ENCODE data around the gene SUZ12.

SUZ12 gene

GRCh38 chr17:31997005-31997404, 60.2 kb downstream of the SUZ12 start:
- Histone ChIP-seq H3K27me3 (ENCODE audit: insufficient read depth, low read length) (no peaks in the 10 kb centered on the region), H3K4me2 (ENCODE audit: low read length) (no peak overlapping the region), H4K20me1 (ENCODE audit: insufficient read depth, low read length) (no peaks in the 10 kb centered on the region), H3K9me3 (ENCODE audit: low read length) (no peaks in the 10 kb centered on the region), H3K79me2 (ENCODE audit: insufficient read depth, low read length) (no peaks in the 10 kb centered on the region), H3F3A (ENCODE audit: insufficient read depth, low read length) (no peaks in the 10 kb centered on the region; the same call in 1 of the 2 replicates), H3K4me1 (ENCODE audit: insufficient read depth, low read length, severe bottlenecking) (no peaks in the 10 kb centered on the region), H2AFZ (ENCODE audit: low read length) (no peak overlapping the region), H3K9me2 (ENCODE audit: low read depth, low read length) (no peaks in the 10 kb centered on the region), H3K27ac (ENCODE audit: low read depth, low read length, poor library complexity, severe bottlenecking) (no peak overlapping the region), H3K9ac (ENCODE audit: low read length) (no peak overlapping the region), H3K4me3 (ENCODE audit: low read depth, low read length, poor library complexity, severe bottlenecking) (no peak overlapping the region), H3K36me3 (ENCODE audit: insufficient read depth, low read length) (peaks cover 92% of the 10 kb centered on the region)
- TF ChIP-seq EZH2 (IDR thresholded peaks at IDR 0.05; ENCODE audit: borderline replicate concordance, low read length), result no peak
- TF ChIP-seq, protein P1, sequence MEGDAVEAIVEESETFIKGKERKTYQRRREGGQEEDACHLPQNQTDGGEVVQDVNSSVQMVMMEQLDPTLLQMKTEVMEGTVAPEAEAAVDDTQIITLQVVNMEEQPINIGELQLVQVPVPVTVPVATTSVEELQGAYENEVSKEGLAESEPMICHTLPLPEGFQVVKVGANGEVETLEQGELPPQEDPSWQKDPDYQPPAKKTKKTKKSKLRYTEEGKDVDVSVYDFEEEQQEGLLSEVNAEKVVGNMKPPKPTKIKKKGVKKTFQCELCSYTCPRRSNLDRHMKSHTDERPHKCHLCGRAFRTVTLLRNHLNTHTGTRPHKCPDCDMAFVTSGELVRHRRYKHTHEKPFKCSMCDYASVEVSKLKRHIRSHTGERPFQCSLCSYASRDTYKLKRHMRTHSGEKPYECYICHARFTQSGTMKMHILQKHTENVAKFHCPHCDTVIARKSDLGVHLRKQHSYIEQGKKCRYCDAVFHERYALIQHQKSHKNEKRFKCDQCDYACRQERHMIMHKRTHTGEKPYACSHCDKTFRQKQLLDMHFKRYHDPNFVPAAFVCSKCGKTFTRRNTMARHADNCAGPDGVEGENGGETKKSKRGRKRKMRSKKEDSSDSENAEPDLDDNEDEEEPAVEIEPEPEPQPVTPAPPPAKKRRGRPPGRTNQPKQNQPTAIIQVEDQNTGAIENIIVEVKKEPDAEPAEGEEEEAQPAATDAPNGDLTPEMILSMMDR (IDR thresholded peaks at IDR 0.05; ENCODE audit: low read length), result no peak

DNA sequence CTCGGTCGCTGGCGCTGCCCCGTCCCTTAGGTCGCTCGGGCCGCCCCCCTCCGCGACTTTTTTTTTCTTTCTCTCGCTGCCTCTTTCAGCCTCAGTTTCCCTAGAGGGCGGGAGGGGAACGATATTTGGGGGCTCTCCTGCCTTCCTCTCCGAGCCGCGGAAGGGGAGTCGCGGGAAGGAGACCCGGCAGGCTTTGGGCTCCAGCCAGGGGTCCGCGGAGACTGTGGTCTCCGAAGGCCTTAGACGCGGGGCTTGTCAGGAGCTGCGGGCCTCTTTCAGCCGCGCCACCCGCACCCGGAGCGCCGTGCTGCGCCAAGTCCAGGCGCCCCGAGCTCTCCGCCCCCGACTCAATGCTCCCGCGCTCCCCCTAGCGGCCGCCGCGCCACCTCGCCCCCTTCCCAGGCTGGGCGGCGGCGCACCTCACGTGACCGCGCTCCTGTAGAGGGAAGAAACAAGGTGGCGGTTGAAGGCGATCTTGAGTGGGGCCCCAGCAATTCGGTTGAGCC, 70.2 kb downstream of the SUZ12 start, which contains the start of gene LRRC37B:
LRRC37B (plus strand) TSS at position 427 of the 506 bp plus-strand sequence. CDS start 14,010 bp downstream, outside the sequence.
- Histone ChIP-seq H2AFZ (ENCODE audit: low read length) (no peak within 1 kb of the TSS), H3K27me3 (ENCODE audit: insufficient read depth, low read length) (no peaks in the 10 kb centered on the region), H3K4me3 (ENCODE audit: low read depth, low read length, poor library complexity, severe bottlenecking) (peak within 1 kb of the TSS; percentile 72), H3K9ac (ENCODE audit: low read length) (peak within 1 kb of the TSS; percentile 73), H3K27ac (ENCODE audit: low read depth, low read length, poor library complexity, severe bottlenecking) (peak within 1 kb of the TSS; percentile 34), H4K20me1 (ENCODE audit: insufficient read depth, low read length) (no peaks in the 10 kb centered on the region), H3K79me2 (ENCODE audit: insufficient read depth, low read length) (peaks cover 3% of the 10 kb centered on the region; the same call in 1 of the 2 replicates), H3F3A (ENCODE audit: insufficient read depth, low read length) (0 out of 2 replicates have a peak, but pooled peaks cover 5% of the 10 kb centered on the region), H3K4me1 (ENCODE audit: insufficient read depth, low read length, severe bottlenecking) (peaks cover 25% of the 10 kb centered on the region), H3K9me3 (ENCODE audit: low read length) (no peaks in the 10 kb centered on the region), H3K36me3 (ENCODE audit: insufficient read depth, low read length) (no peaks in the 10 kb centered on the region), H3K4me2 (ENCODE audit: low read length) (peak within 1 kb of the TSS; percentile 96), H3K9me2 (ENCODE audit: low read depth, low read length) (no peaks in the 10 kb centered on the region)
- TF ChIP-seq EZH2 (IDR thresholded peaks at IDR 0.05; ENCODE audit: borderline replicate concordance, low read length), result no peak
- TF ChIP-seq, protein P1 (IDR thresholded peaks at IDR 0.05; ENCODE audit: low read length), result peak; percentile 82

- Histone ChIP-seq H3K27me3 (ENCODE audit: insufficient read depth, low read length) (no peaks in the 10 kb centered on the region), H4K20me1 (ENCODE audit: insufficient read depth, low read length) (no peaks in the 10 kb centered on the region), H3K27ac (ENCODE audit: low read depth, low read length, poor library complexity, severe bottlenecking) (peak overlapping the region; percentile 34), H3K9ac (ENCODE audit: low read length) (peak overlapping the region; percentile 71), H3K4me1 (ENCODE audit: insufficient read depth, low read length, severe bottlenecking) (peaks cover 25% of the 10 kb centered on the region), H3K4me3 (ENCODE audit: low read depth, low read length, poor library complexity, severe bottlenecking) (peak overlapping the region; percentile 72), H3F3A (ENCODE audit: insufficient read depth, low read length) (0 out of 2 replicates have a peak, but pooled peaks cover 5% of the 10 kb centered on the region), H3K4me2 (ENCODE audit: low read length) (peak overlapping the region; percentile 96), H3K9me2 (ENCODE audit: low read depth, low read length) (no peaks in the 10 kb centered on the region), H2AFZ (ENCODE audit: low read length) (no peak overlapping the region), H3K36me3 (ENCODE audit: insufficient read depth, low read length) (no peaks in the 10 kb centered on the region), H3K79me2 (ENCODE audit: insufficient read depth, low read length) (peaks cover 3% of the 10 kb centered on the region; the same call in 1 of the 2 replicates), H3K9me3 (ENCODE audit: low read length) (no peaks in the 10 kb centered on the region)
- TF ChIP-seq EZH2 (IDR thresholded peaks at IDR 0.05; ENCODE audit: borderline replicate concordance, low read length), result no peak
- TF ChIP-seq, protein P1 (IDR thresholded peaks at IDR 0.05; ENCODE audit: low read length), result no peak
Observed at GRCh38 chr17:32007463-32008298, 70.9 kb downstream of the SUZ12 start.
